ENCODE data around the gene SSTR3. TPM values are rescaled to one million over a fixed set of nuclear protein-coding genes. Genes with fewer than 3 reads are reported as not detected.

Gene SSTR3
- total RNA-seq, 2 donors from 2014 or later: 0.11 to 0.20 TPM

- H3K27me3 ChIP-seq (ENCODE audit: control insufficient read depth, insufficient read depth, low read length, poor library complexity, severe bottlenecking): no peaks in the 10 kb centered on the region
- Mint-ChIP-seq H3K27me3 (ENCODE audit: insufficient read depth) (no peaks in the 10 kb centered on the region), H3K27ac (peak overlapping the region; percentile 7), H3K36me3 (ENCODE audit: low read depth) (peaks cover 18% of the 10 kb centered on the region), H3K9me3 (peaks cover 32% of the 10 kb centered on the region), H3K4me3 (peak overlapping the region; percentile 70), H3K4me1 (peaks cover 25% of the 10 kb centered on the region)
- peaks cover 24% of the 10 kb centered on the region for H3K9me3 ChIP-seq (ENCODE audit: control insufficient read depth, low read length)
- DNase-seq: no peak
- H3K27ac ChIP-seq (ENCODE audit: low read depth, low read length): no peak overlapping the region
- H3K9ac ChIP-seq (ENCODE audit: extremely low read depth, low read length, poor library complexity, severe bottlenecking): no peak overlapping the region
- peak; percentile 37 for TF ChIP-seq CTCF (conservative IDR thresholded peaks at IDR 0.05)
- no peaks in the 10 kb centered on the region for H3K36me3 ChIP-seq (ENCODE audit: control insufficient read depth, insufficient read depth, low read length)
- peaks cover 16% of the 10 kb centered on the region for H3K4me1 ChIP-seq (ENCODE audit: control insufficient read depth, insufficient read depth, low read length)
- 80 to 81% methylated on average over 7 to 14 of the region's 14 CpGs for WGBS, 2 experiments (ENCODE audit: insufficient coverage in 1 of 2, insufficient read length in 1 of 2)
- no peak overlapping the region for H3K4me3 ChIP-seq (ENCODE audit: low read length)
Observed at GRCh38 chr22:37196539-37197450, 15.5 kb downstream of the SSTR3 start.

- WGBS, 2 experiments (ENCODE audit: insufficient coverage in 1 of 2, insufficient read length in 1 of 2): 96 to 100% methylated on average over 4 of the region's 4 CpGs
- Histone ChIP-seq H3K4me1 (ENCODE audit: control insufficient read depth, insufficient read depth, low read length) (peaks cover 14% of the 10 kb centered on the region), H3K9me3 (ENCODE audit: control insufficient read depth, low read length) (peaks cover 31% of the 10 kb centered on the region), H3K27ac (ENCODE audit: low read depth, low read length) (no peak overlapping the region), H3K9ac (ENCODE audit: extremely low read depth, low read length, poor library complexity, severe bottlenecking) (no peak overlapping the region), H3K27me3 (ENCODE audit: control insufficient read depth, insufficient read depth, low read length, poor library complexity, severe bottlenecking) (no peaks in the 10 kb centered on the region), H3K4me3 (ENCODE audit: low read length) (no peak overlapping the region), H3K36me3 (ENCODE audit: control insufficient read depth, insufficient read depth, low read length) (no peaks in the 10 kb centered on the region)
- no peak overlapping the region for H3K27ac Mint-ChIP-seq
- DNase-seq: no peak
- no peak for TF ChIP-seq CTCF (conservative IDR thresholded peaks at IDR 0.05)
- peaks cover 21% of the 10 kb centered on the region for H3K4me1 Mint-ChIP-seq
- peaks cover 34% of the 10 kb centered on the region for H3K9me3 Mint-ChIP-seq
- no peaks in the 10 kb centered on the region for H3K27me3 Mint-ChIP-seq (ENCODE audit: insufficient read depth)
- peaks cover 18% of the 10 kb centered on the region for H3K36me3 Mint-ChIP-seq (ENCODE audit: low read depth)
- H3K4me3 Mint-ChIP-seq: no peak overlapping the region
Observed at GRCh38 chr22:37195921-37196320, 16.4 kb downstream of the SSTR3 start.

GRCh38 chr22:37194750-37195149 lies 17.5 kb downstream of the SSTR3 start:
- Histone ChIP-seq H3K4me1 (ENCODE audit: control insufficient read depth, insufficient read depth, low read length) (peaks cover 15% of the 10 kb centered on the region), H3K9me3 (ENCODE audit: control insufficient read depth, low read length) (peaks cover 38% of the 10 kb centered on the region), H3K27me3 (ENCODE audit: control insufficient read depth, insufficient read depth, low read length, poor library complexity, severe bottlenecking) (no peaks in the 10 kb centered on the region), H3K9ac (ENCODE audit: extremely low read depth, low read length, poor library complexity, severe bottlenecking) (no peak overlapping the region), H3K27ac (ENCODE audit: low read depth, low read length) (no peak overlapping the region), H3K36me3 (ENCODE audit: control insufficient read depth, insufficient read depth, low read length) (no peaks in the 10 kb centered on the region), H3K4me3 (ENCODE audit: low read length) (no peak overlapping the region)
- 83 to 90% methylated on average over 1 to 3 of the region's 3 CpGs for WGBS, 2 experiments (ENCODE audit: insufficient coverage in 1 of 2, insufficient read length in 1 of 2)
- Mint-ChIP-seq H3K4me3 (no peak overlapping the region), H3K36me3 (ENCODE audit: low read depth) (peaks cover 23% of the 10 kb centered on the region), H3K4me1 (peaks cover 25% of the 10 kb centered on the region), H3K9me3 (peaks cover 40% of the 10 kb centered on the region), H3K27me3 (ENCODE audit: insufficient read depth) (no peaks in the 10 kb centered on the region), H3K27ac (no peak overlapping the region)
- DNase-seq: no peak
- no peak for TF ChIP-seq CTCF (conservative IDR thresholded peaks at IDR 0.05)

Data from endodermal cell (in vitro differentiated cells).